ENCODE results near the gene ANXA2R. TPM values are rescaled to one million over a fixed set of nuclear protein-coding genes. Genes with fewer than 3 reads are reported as not detected.
A peak's percentile ranks its signal among the peaks of the same experiment; 100 is the strongest.

The ANXA2R gene
- total and polyA plus RNA-seq, 2 of the 13 experiments (the other 11 are each of a cell fraction or from before 2014, with no cell fraction given): 0.95 to 1.3 TPM

- no peak for TF ChIP-seq RXRB (CRISPR knock-in tag; IDR thresholded peaks at IDR 0.05; ENCODE audit: borderline replicate concordance)
- no peak for TF ChIP-seq THRA (CRISPR knock-in tag; IDR thresholded peaks at IDR 0.05; ENCODE audit: borderline replicate concordance)
- TF ChIP-seq AHDC1 (CRISPR knock-in tag; IDR thresholded peaks at IDR 0.05; ENCODE audit: borderline replicate concordance): no peak
- TF ChIP-seq SIX1 (CRISPR knock-in tag; IDR thresholded peaks at IDR 0.05; ENCODE audit: borderline replicate concordance): no peak
- no peak for TF ChIP-seq RXRA (CRISPR knock-in tag; IDR thresholded peaks at IDR 0.05)
- TF ChIP-seq ZBTB25 (CRISPR knock-in tag; IDR thresholded peaks at IDR 0.05): no peak
- TF ChIP-seq ZBTB42 (CRISPR knock-in tag; IDR thresholded peaks at IDR 0.05): no peak
- no peak for TF ChIP-seq BCL6 (CRISPR knock-in tag; IDR thresholded peaks at IDR 0.05)
- TF ChIP-seq ZNF326 (CRISPR knock-in tag; IDR thresholded peaks at IDR 0.05; ENCODE audit: borderline replicate concordance): no peak
- TF ChIP-seq RORA (CRISPR knock-in tag; IDR thresholded peaks at IDR 0.05): no peak
- TF ChIP-seq GFI1 (CRISPR knock-in tag; IDR thresholded peaks at IDR 0.05; ENCODE audit: borderline replicate concordance): 0 out of 2 replicates have a peak, but pooled peaks have one; percentile 35
- no peak for TF ChIP-seq MLLT10 (CRISPR knock-in tag; IDR thresholded peaks at IDR 0.05)
- TF ChIP-seq THAP11 (CRISPR knock-in tag; IDR thresholded peaks at IDR 0.05): no peak
- TF ChIP-seq KDM2A (CRISPR knock-in tag; IDR thresholded peaks at IDR 0.05; ENCODE audit: borderline replicate concordance, low read depth): peak; percentile 33; the same call in 1 of the 2 replicates
- no peak for TF ChIP-seq MIXL1 (CRISPR knock-in tag; IDR thresholded peaks at IDR 0.05)
- TF ChIP-seq NBN (conservative IDR thresholded peaks at IDR 0.05): no peak
- no peak for TF ChIP-seq AGO1 (IDR thresholded peaks at IDR 0.05; ENCODE audit: low read depth, low read length, poor library complexity, severe bottlenecking)
- no peak for TF ChIP-seq TARDBP (CRISPR knock-in tag; IDR thresholded peaks at IDR 0.05)
- no peak for TF ChIP-seq ZNF619 (CRISPR knock-in tag; IDR thresholded peaks at IDR 0.05)
- peak; percentile 40; the same call in 1 of the 2 replicates for TF ChIP-seq PHF8 (CRISPR knock-in tag; IDR thresholded peaks at IDR 0.05)
- no peak for TF ChIP-seq ZNF251 (CRISPR knock-in tag; IDR thresholded peaks at IDR 0.05)
- no peak for TF ChIP-seq ZFP1 (CRISPR knock-in tag; IDR thresholded peaks at IDR 0.05)
- peak; percentile 43 for TF ChIP-seq GABPB1 (CRISPR knock-in tag; IDR thresholded peaks at IDR 0.05)
- peak; percentile 77 for TF ChIP-seq HNRNPLL (IDR thresholded peaks at IDR 0.05; ENCODE audit: low read depth, low read length, poor library complexity, severe bottlenecking)
- no peak for TF ChIP-seq ZMYM2 (CRISPR knock-in tag; IDR thresholded peaks at IDR 0.05)
Observed at GRCh38 chr5:43000111-43000840, 39.8 kb downstream of the ANXA2R start (continued).
